DMS153 treated with DMSO at 0.1 percent for 48 hours (cell line): Measurements from ENCODE around the gene C1QTNF4.
"Not testable (repeated sequence)": the region's sequence is repeated elsewhere in the genome, so short reads cannot be mapped to it uniquely, and the experiment has no call there.

ENCODE experiments used
- DNase-seq: peaks from one replicate; lab custom pipeline; 2025; ENCODE audit not compliant: unreplicated experiment; lab: John Stamatoyannopoulos, UW

C1QTNF4 gene

DNA sequence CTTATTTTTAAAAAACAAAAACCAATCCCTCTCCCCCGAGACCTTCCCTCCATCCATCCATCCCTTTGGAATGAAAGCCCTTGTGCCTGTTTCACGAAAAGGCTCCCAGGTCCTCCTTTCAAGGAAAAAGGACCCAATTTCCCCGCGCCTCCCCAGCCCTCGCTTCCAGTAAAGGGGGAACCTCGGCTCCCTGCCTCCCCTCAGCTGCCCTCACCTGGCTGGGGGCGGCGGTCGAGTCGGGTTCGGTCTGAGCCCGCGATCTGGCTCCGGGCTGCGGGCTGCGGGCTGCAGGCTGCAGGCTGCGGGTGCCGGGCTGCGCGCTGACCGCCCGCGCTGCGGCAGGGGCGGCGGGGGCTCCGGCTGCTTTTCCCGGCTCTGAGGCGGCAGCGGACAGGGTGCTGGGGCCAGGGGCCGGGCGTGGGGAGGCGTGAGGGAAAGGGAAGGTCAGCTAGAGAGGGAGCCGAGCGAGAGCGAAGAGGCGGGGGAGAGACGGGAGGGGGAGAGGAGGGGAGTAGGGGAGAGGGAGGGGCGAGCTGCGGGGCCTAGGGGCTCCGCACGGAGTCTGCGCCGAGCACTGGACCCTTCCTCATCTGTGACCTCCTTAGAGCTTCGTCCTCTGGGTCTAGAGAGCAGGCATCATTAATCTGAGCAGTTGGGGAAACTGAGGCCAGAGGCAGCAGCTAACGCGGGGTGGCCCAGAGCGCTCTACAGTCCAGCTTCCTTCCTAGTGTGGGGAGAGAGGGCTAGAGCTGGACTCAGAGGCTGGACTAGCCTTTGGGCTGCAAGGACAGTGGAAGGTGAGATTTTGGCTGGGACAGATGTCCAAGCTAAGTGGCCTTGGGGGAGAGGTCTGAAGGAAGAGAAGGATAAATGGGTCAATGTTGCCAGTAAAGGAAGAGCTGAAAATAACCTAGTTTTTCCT lies at the start of gene C1QTNF4:
Gene C1QTNF4 (minus strand): TSS at position 478 of the 922 bp plus-strand sequence. CDS start 3,601 bp downstream, outside the sequence.
- no peak for DNase-seq

DNA sequence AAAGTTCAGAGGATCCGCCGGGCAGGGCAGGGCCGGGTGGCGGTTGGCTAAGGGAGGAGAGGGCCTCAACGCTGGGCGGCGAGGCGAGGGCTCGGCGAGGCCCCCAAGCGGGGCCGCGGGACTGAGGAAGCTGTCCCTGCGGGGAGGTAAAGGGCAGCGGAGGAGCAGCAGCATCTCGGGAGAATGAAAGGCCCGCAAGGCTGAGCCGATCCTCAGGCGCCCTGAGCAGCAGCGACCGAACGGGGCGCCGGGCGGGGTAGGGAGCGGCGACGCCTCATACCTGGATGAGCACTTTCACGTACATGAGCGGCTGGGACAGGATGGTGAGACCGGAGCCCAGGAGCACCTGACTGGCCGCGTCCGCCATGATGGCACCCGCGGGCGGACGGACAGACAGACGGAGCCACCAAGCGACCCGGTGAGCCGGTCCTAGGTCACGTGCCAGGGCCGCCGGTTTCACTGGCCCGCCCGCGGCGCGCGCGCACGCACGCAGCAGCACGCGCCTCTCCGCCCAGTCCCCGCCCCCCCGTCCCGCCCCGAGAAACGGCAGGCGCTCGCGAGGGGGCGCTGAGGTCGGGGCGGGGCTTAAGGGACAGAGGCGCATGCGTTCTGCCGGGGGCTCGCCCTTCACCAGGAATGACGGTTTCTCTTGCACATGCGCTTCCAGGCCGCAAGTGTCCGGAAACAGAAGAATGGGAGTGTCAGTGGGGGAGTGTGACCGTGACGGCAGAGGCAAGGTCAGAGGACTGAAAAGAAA lies 48.1 kb upstream of the C1QTNF4 start, which contains the start of gene MTCH2:
Gene MTCH2 (minus strand): TSS at position 461 of the 757 bp plus-strand sequence. CDS start 94 bp downstream, at position 367.
- peak; percentile 96 for DNase-seq

DNA sequence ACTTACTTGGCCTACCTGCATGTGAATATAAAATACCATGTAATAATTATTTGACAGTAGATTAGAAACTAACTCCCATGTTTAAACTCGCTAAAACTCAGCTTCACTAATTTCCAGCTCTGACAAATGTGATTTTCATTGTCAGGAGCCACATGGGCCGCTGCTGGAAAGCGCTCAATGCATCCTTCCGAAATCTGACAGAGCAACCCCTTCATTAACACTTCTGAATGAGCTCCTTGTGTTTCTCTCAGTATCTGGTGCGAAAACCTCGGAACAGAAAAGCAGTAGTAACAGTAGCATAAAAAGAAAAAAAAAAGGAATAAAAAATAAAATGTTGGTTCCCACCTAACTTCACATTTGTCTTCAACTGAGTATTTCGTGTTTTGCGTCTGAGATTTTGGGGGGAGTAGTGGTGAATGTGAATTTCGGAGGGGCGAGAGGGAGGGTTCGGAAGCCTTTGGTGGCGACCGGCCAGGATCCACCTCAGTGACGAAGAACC lies 47.4 kb upstream of the C1QTNF4 start:
- no peak for DNase-seq

DNA sequence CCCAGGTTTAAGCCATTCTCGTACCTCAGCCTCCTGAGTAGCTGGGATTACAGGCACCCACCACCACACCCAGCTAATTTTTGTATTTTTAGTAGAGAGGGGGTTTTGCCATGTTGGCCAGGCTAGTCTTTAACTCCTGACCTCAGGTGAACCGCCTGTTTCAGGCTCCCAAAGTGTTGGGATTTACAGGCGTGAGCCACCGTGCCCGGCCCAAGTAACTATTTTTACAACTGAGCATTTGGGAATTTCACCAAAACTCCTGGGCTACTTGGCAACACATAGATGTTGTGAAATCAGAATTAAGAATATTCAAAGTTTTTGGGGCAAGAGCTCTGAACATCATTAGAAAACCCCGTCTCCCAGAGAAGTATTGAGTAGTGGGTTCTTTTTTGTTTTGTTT lies 46.3 kb upstream of the C1QTNF4 start:
- DNase-seq, result not testable (repeated sequence)

DNA sequence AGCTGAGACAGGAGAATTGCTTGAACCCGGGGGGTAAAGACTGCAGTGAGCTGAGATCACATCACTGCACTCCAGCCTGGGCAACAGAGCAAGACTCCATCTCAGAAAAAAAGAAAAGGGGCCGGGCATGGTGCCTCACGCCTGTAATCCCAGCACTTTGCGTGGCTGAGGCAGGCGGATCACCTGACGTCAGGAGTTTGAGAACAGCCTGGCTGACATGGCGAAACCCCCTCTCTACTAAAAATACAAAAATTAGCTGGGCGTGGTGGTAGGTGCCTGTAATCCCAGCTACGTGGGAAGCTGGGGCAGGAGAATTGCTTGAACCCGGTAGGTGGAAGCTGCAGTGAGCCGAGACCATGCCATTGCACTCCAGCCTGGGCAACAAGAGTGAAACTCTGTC lies 42.1 kb upstream of the C1QTNF4 start:
- not testable (repeated sequence) for DNase-seq

DNA sequence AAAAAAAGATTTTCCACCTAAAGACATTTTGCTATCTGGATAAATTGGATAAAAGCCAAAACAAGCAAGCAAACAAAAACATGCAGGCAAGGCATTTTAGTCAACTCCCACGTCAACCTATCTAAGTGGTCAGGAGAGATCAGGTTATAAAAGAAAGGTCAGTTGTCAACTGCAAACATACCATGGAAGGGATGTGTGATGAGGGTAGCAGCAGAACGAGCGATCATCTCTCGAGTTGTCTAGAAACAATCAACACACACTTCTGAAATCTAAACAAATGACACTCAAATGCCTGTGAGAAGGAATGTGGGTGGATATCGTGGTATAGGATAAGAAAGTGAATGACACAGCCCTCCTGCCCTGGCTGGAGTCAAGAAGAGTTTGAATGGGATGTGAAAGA lies 37.3 kb upstream of the C1QTNF4 start:
- no peak for DNase-seq

DNA sequence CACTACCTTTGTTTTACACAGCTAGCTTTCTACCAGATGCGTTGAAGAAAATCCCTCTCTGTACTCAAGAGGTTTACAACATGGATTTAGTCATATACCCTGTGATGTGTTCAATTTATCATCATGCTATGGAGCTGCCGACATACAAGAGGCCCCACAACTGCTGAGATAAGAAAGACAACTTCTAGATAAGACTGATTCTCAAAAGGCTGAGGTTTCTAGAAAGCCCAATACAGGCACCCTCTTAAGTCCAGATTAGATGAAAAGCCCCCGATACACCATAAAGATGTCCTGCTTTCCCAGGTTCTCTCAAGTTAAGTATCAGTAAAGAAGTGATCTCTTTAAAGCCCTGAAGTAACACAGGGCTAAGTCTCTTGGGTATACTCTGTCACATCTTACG lies 33.8 kb upstream of the C1QTNF4 start:
- no peak for DNase-seq

DNA sequence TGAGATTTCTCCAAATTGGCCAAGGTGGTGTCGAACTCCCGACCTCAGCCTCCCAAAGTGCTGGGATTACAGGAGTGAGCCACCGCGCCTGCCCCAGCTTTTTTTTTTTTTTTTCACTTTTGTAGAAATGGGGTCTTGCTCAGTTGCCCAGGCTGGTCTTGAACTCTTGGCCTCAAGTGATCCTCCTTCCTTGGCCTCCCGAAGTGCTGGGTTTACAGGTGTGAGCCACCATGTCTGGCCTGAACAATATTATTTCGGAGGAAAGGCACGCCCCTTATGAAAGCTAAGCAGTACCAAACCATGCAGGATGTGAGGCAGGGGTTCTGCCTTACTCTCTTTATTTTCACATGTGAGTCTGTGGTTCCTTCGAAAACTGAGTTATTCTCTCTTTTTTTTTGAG lies 32.0 kb upstream of the C1QTNF4 start:
- DNase-seq, result no peak

DNA sequence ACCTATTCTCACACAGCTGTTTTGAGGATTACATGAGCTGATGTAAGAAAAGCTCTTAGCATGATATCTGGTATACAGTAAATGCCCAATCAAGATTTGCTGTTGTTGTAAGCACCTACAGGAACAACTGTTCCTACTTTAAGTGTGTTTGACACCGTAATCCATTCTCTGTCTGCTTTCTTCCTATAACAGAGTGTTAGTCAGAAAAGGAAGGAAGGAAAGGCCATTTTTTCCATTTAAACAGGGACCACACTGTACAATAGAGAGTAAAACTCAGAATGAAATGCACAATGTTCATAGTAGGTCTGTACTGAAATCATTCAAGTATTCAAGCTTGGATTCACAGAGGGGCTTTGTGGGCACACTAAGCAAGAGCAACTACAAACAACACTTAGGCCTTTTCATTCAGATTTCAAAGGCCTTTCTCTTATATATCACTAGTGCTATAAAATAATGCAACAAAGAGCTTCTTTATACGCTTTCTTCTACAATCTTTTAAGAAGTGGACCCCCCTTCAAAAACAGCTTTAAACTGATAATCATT lies 26.7 kb upstream of the C1QTNF4 start:
- no peak for DNase-seq

DNA sequence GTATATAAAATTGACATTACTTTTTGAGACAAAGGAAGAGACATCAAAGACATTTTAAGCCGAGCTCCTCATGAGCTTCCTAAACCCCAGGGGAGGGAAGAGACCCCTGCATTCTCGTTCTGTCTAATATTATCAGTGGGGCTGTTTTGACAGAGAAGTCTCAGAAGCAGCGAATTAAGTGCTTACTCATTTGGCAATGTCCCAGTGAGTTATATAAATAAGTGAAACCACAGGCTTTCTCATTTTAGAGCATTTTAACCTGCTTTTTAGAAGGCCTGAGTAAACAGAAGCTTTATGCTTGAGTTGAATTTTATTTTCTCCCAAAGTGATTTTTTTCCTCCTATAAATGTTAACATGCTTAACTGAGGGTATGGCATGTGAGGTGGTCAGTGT lies 23.2 kb upstream of the C1QTNF4 start:
- DNase-seq, result no peak

DNA sequence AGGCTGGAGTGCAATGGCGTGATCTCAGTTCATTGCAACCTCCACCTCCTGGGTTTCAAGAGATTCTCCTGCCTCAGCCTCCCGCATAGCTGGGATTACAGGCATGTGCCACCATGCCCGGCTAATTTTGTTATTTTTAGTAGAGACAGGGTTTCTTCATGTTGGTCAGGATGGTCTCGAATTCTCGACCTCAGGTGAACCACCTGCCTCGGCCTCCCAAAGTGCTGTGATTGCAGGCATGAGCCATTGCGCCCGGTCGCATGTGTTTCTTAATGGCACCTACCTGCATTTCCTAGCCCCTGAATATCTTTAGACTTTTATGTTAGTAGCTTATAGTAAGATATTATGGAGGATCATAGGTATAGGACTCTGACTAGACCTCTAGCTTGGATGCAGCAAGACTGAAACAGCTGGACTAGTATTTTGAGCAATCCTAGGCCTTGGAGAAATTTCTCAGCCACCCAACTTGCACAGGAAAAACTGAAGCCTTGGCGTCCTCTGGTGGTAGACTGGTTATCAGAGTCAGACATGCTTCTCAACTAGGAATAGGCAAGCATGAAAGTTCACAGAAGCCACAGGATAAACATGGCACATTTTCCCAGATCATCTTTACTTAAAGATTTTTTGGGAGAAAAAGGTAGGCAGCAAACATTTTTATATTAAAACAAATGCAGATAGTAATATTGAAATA lies 22.7 kb upstream of the C1QTNF4 start:
- DNase-seq, result peak; percentile 11

DNA sequence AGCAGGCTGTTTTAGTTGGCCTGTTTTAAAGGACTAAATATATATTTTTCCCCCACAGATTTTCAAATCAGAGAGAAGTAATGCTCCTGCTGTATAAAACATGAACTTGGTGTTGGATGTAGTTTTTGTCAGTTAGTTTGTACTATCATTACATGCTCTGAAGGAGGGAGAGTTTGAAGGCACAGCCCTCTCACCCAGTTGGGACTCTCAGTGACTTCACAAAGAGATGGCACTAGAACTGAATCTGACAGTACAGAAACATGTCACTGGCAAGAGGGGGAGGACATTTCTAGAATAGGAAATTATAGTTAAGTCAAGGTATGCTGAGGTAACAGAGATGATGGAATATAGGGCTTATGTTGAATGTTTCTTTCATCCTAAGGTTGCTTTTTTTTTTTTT lies 21.0 kb upstream of the C1QTNF4 start:
- DNase-seq, result no peak

DNA sequence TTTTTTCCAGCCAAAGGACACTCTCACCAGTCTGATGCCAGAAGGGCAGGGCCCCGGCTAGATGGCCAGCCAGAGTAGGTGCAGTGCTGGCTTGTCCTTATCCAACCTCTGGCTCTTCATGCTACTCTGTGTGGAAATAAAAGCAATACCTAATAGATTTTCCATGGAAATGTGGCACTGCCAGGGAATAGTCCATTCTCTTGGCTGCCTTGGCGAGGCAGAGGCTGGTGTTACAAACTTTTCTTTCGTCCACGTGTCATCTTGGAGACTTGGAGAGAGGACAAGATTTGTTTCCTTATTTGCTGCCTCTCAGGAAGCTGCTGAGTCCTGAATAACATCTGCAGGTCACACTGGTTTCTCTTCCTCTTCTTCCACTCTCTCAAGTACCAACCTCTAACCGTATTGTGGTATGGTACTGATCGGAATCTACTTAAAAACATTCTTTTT lies 17.2 kb upstream of the C1QTNF4 start:
- no peak for DNase-seq

DNA sequence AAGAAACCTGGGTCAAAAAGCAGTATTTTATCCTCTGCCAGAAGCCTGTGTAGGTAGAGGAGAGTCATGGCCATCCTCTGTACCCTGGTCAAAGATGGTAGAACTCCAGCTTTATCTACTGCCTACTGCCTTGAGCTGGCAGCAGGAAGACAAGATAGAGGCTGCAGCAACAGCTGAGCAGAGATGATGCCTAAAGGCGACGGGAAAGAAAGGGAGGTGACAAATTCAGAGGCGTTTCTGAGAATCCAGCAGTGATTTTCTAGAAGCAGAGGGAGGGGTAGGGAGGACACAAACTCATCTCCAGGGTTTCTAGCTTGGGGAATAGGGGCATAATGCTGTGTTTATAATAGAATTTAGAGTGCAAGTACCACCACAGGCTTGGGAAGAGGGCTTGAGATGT lies 15.5 kb upstream of the C1QTNF4 start:
- no peak for DNase-seq

DNA sequence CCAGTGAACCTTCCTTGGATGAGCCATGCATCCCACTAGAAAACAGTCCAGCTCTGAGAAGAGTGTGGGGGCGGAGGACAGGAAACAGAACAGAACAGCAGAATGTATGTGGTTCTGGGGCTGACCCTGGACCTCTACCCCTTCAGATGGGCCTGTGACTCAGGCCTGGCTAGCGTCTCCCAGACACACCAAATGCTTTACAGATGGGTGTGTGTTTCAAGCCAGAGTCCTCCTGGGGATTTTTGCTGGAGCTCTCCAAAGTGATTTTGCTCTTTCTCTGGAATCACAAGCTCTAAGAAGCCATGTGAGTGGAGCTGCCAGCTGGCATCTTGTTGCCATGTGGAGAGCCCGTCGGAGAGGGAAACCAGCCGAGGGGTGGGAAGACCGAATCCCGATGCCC lies 13.2 kb upstream of the C1QTNF4 start:
- DNase-seq, result no peak

DNA sequence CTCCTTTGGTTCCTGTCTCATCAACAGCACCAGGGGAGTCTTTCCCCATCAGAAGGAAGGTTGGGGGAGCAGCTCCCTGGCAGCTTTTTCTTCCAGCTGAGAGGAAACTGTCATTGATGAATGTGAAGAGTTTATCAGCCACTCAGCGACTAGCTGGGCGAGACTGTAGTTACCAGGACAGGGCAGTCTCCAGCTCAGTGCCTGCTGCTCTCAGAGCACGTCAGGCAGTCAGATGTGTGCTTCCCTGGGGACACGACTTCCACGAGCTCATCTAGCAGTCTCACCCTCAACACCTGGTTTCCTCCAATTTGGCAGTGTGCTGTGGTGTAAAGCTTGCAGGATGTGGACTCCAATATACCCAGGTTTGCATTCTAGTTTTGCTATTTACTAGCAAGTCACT lies 12.5 kb upstream of the C1QTNF4 start:
- DNase-seq, result no peak

DNA sequence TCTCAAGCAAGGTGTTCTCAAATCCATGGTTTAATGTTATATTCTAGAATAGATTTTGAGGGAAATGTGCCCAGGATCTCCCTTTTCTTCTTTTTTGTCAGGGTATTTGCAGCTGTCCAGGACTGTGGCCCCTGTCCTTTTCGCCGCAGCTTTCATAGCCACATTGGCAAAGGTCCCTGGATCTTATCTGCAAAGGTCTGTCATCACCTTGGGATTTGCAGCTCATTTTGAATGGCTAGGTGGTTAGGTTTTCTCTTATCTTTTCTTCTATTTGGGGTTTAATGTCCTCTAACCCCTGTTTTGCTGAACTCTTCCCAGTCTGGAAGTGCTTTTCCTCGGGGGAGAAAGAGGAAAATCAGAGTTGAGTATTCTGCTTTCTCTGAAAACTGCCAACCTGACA lies 11.7 kb upstream of the C1QTNF4 start:
- DNase-seq, result no peak

DNA sequence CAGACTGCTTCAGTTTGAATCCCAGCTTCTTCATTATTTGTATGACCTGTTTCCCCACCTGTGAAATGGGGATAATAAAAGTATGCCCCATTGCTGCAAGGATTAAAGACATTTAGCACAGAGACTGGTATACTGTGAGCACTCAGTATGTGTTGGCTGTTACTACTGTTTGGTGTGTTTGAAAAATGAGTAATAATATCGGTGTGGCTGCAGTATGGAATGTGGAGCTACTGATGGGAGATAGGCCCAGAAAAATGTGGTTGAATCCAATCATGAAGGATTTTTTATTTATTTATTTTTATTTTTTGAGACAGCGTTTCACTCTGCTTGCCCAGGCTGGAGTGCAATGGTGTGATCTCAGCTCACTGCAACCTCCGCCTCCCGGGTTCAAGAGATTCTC lies 9.1 kb upstream of the C1QTNF4 start:
- DNase-seq, result no peak

DNA sequence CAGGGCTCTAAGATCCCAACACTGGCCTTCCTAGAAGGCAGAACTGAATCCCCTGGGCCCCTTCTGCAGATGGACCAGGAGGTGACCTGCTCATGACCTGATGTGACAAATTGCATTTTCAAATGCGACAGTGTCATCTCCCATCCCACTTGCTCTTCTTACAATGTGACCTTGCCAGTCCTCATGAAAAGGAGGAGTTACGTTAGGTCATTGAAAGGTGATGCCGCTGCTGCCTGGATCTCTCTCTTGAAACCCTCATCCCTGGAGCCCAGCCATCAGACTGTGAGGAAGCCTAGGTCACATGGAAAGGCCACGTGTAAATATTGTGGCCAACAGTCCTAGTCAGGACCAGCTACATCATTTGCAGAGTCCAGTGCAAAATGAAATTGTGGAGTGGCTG lies 5.7 kb upstream of the C1QTNF4 start:
- DNase-seq, result no peak

DNA sequence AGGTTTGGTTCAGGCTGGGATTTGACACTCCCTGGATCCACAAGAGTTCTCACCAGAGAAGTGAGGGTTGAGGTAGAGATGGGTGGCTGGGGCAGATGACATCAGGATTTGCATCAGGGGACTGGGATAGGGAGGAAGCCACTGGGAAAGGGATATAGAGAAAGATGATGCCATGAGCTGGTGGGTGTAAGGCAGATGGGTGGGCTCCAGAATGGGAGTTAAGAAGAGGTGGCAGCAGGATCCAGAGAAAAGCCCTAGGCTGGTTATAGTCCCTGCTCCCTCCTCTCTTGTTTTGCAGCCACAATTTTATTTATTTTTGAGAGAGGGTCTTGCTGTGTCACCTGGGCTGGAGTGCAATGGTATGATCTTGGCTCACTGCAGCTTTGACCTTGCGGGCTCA lies 1.8 kb upstream of the C1QTNF4 start:
- no peak for DNase-seq

DNA sequence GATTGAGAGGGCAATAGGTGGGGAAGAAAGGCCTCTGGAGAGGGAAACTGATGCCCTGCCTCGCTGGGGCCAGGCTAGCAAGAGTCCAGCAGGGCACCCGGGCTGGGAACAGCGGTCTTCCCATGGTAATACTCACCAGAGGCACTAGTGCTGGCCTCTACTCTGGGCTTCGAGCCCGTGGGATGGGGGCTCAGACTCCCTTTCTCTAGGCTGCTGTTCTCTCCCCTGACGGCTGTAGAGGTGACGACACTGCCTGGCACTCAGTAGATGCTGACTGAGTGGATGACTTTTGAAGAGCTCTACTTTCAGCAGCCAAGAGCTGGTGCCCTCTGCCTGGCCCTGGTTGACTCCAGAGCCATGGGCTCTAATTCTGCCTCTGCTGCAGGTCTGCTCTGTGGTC lies 818 bp upstream of the C1QTNF4 start:
- DNase-seq, result no peak
